Inflammatory macrophage treated with lipopolysaccharide for 4 hours (primary cell): ENCODE data around the gene IDE.
A peak's percentile ranks its signal among the peaks of the same experiment; 100 is the strongest.
"Not testable (repeated sequence)": the region's sequence is repeated elsewhere in the genome, so short reads cannot be mapped to it uniquely, and the experiment has no call there.

Experiments
- DNase-seq: peaks from one replicate; pipeline ENCODE4 v3.0.0-alpha.2; 2020

IDE gene

DNA sequence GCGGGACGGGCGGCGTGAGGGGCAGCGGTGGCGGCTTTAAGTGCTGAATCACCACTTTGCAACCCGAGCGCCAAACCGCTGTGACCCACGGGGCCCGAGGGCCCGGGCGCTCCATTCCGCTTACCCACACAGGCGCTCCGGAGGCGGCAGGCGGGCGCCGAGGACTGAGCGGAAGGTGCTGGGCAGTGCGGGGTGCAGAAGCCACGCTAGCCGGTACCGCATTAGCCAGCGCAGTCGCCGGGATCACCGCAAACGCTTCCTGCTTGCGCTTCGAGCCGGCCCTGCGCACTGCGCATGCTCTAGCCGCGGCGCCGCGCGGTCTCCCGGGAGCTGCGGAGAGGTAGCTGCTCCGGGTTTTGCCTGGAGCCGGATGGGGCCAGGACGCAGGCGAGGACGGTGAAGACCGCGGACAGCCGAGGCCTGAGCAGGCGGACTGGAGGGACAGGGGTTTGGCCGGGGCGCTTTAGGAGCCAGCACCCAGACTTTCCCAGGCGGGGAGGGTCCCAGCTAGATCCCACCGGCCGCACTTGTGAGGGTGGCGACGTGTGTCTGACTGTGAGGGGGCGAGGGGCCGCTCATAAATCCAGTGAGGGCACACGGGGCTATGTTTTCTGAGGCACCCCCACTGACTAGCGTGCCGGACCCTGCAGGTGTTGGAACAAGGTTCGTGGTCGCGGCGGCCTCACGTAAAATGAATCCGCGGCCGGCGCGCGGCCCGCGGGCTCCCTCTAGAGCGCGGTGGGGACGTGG is at the start of gene IDE:
IDE (minus strand) TSS at position 296 of the 750 bp plus-strand sequence; CDS start at position 222, 74 bp downstream.
- DNase-seq, result peak; percentile 88

DNA sequence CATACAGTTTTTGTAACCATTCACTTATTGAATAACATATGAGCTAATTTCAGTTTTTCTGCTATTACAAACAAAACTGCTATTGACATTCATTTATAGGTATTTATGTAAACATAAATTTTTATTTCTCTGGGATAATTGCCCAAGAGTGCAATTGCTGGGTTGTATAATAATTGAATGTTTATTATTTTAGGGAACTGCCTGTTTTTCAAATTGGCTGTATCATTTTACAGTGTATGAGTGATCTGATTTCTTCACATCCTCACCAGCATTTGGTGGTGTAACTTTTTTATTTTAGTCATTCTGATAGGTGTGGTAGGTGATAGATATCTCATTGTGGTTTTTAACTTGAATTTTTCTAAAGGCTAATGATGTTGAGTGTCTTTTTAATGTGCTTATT is 45.5 kb upstream of the IDE start:
- DNase-seq, result no peak

DNA sequence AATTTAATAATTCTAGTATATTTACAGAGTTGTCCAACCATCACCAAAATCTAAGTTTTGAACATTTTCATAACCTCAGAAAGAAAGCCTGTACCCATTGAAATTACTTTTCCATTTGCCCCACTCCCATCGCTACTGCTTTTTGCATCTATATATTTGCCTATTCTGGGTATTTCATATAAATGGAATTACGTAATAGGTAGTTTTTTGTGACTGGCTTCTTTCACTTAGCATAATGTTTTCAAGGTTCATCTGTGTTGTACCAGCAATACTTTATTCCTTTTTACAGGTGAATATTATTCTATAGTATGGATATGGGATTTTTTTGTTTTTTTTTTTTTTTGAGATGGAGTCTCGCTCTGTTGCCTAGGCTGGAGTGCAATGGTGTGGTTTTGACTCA is 41.6 kb upstream of the IDE start:
- DNase-seq, result no peak

DNA sequence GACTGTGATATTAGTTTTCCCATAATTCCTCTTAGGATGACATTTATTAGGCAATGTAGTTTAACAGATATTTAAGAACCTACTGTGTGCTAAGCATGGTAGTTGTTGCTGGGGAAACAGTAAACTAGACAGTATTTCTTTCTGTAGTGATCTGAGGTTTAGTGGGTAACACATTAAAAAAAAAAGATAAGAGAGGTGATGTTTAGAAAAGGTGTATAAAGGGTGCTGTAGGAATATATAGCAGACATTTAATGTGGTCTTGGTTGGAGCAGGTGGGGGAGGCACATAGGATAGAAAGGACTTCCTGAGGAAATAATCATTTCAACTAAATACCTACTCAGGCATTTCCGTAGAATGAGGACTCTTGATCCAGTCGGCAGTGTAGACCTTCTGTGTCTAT is 30.9 kb upstream of the IDE start:
- DNase-seq, result no peak

DNA sequence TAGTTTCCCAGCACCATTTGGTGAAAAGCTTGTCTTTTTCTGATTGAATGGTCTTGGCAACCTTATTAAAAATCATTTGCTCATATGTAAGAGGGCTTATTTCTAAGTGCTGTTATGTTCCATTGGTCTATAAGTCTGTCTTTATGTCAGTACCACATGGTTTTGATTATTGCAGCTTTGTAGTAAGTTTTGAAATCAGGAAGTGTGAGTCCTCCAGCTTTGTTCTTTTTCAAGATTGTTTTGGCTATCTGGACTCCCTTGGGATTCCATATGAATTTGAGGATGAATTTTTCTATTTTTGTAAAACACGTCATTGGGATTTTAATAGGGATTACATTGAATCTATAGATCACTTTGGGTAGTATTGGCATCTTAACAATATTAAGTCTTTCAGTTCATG is 24.4 kb upstream of the IDE start:
- peak; percentile 14 for DNase-seq

DNA sequence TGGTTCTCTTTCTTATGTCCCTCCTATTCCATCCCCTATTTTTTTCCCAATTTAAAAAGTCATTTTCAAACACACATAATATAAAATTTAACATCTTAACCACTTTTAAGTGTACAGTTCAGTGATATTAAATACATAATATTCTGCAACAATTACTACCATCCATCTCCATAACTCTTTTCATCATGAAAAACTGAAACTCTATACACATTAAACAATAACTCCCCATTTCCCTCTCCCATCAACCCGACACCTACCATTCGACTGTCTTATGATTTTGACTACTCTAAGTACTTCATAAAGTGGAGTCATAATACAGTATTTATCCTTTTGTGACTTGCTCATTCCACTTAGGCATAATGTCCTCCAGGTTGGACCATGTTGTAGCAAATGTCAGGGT is 21.6 kb upstream of the IDE start:
- DNase-seq, result no peak

DNA sequence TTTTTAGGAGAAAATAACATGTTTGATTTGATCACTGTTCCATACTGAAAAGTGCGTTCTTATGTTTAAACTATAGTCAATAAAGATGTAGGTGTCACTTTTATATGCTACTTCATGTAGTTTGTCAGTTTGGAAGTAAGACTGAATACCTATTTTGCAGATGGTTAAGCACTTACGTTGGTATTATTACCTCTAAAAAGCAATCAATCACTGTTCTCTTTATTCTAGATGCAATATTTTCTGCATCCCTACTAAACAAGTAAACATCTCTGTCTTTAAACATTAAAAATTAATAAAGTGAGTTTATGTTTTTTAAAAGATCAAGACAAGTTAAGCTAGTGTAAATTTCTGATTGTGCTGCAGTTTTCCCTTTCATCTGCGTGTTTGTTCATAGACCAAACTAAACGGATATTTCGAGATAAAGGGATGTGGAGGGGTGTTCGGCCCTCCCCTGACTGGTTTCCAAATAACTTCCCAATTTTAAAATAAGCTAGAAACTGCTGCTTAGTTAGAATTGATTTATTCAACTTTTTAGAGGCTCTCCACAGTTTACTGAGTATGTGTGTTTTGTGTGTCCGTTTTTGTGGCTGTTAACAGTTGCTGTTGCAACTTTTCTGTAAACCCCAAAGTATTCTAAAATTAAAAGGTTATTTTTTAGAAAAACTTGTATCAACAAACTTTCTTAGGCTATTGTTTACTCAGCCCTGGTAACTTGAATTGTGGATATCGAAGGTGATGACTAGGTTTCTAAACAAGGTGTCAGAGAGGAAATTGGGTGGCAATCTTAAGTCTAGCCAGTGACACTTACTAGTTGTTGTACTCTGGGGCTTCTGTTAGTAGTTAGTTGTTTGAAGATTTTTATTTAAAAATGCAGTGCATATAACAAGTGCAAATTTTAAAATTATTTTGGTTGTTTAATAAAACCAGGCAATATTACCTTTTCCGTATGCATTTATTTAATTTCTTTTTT is 20.0 kb upstream of the IDE start:
- DNase-seq, result peak; percentile 32

DNA sequence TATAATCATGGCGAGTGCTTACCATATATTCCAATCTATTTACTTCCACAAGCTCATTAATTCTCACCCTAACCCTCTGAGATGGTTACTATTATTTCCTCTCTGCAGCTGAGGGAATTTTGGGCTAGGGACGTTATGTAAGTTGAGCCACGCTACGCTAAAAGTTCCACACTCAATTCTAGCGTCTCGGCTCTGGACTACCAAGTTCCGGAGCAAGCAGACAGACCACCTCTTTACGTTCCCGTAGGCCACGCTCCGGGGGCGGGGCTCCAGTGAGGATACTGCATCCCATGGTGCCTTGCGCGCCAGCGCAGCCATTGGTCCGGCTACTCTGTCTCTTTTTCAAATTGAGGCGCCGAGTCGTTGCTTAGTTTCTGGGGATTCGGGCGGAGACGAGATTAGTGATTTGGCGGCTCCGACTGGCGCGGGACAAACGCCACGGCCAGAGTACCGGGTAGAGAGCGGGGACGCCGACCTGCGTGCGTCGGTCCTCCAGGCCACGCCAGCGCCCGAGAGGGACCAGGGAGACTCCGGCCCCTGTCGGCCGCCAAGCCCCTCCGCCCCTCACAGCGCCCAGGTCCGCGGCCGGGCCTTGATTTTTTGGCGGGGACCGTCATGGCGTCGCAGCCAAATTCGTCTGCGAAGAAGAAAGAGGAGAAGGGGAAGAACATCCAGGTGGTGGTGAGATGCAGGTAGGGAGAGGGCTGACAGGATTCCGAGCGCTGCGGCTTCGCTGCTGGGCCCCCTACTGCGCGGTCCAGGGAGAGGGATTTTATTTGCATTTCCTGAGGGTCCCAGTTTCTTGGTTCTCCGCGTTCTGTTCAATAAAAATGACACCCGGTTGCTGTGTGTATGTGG is 19.1 kb upstream of the IDE start, which contains the start of gene KIF11:
KIF11 (plus strand) TSS at position 370 of the 858 bp plus-strand sequence; CDS start at position 616, 246 bp downstream.
- peak; percentile 98 for DNase-seq

DNA sequence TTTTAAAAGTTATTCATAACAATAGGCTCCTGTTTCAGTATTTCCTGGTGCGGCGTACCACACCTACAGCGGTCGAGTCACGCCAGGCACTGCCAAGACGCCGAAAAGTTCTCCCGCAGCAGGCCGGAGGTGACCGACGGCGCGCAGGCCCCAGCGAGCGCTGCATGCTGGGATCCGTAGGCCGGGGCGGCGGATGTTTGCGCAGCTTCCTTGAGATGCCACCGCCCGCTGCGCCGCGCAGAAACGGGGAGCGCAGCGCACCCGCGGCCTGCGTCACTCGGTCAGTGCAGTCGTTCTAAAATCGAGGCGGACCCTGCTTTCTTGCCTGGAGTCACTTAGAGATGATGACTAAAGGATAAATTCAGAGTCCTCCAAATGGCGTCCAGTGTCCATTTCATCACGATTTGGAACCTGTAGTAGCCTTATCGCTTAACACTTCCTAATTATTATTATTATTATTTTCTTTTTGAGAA is 17.7 kb upstream of the IDE start:
- peak; percentile 93 for DNase-seq

DNA sequence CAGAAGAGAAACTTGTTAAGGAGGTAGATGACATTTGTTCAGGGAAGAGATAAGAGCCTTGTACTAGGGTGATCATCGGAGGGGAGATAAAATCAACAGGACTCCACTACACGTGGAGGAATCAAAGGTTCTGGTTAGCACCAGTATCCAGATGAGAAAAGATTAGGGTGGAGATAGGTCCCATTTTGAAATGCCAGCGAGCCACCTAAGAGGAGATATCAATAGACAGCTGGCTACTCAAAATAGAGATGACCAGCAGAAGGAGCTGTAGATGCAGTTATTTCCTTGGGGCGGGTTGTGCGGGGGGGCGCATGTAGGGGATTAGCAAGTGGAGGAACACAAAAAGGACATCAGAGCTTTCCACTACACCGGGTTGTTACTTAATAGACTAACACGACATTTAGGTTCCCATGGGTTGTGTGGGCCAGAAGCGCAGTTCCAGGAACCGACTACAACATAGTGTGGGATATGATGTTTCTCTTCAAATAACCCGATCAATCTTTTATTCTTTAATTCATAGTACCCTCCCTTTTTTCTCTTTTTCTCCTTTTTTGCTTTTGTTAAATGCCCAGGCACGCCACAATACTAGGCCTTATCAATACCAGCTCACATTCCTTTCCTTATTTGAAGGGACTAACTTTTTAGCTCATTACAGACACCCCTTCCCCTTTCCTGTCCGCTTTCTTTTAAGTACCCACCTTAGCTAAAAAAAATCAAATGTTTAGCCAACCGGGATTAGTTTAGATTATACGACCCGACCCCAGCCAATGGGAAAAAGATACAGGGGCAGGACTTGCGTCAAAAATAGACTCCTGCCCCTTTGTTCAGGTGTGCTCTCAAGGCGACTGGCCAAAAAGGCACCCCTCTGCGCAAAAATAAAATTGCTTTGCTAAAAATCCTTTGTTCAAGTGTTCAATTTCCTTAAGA is 17.0 kb upstream of the IDE start:
- DNase-seq, result peak; percentile 21

DNA sequence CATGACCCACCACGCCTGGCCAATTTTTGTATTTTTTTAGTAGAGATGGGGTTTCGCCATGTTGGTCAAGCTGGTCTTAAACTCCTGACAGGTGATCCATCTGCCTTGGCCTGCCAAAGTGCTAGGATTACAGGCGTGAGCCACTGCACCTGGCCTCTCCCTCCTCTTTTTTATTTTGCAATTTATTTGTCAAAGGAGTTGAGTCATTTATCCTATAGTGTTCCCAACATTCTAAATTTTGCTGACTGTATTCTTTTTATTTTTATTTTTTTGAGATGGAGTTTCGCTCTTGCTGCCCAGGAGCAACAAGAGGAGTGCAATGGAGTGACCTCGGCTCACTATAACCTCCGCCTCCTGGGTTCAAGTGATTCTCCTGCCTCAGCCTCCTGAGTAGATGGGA is 8.5 kb upstream of the IDE start:
- not testable (repeated sequence) for DNase-seq

DNA sequence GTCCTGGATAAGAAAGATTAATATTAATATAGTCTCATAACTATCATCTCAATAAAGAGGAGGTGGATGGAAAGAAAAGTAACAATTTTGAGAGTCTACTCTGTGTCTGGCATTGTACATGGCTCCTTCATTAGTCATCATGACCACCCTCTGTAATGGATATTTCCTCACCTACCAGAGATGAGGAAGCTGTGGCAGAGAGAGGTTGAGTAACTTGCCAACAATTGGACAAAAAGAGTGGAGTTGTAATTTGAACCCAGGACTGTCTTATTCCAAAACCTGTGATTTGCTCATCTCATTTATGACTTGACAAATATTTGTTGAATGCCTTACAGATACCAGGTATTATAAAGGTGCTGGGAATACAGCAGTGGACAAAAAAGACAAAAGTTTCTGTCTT is 2.1 kb upstream of the IDE start:
- DNase-seq, result peak; percentile 80

DNA sequence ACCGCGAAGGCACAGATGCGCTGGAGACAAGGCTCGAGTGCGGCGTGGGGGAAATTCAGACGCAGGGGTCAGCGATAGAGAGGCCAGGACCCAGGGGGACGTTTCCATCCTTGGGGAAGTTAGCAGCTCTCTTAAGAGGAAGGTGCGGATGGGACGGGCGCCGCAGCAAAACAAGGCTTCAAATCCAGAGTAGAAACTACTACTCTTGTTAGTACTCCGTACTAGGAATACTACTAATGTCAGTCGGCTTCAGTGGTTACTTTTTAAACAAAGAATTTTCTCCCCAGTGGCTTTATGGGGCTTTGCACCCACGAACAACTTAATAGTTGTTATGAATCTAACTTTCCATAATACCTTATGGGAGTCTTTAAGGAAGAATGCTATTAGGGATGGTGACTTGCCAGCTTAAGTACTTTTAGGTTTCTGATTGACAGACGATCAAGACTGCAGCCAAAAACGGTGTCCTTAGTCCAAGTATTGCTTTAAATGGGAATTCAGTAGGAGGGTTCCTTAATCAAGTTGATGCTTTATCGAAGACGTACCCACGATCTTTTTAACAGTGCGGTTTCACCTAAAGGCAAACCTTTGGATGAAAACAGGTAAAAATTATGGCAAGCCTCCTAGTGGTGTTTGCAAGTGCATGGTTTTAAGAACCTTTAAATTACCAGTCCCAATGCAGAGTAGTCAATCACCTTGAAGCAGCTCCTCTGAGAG is 812 bp upstream of the IDE start:
- DNase-seq, result peak; percentile 76

DNA sequence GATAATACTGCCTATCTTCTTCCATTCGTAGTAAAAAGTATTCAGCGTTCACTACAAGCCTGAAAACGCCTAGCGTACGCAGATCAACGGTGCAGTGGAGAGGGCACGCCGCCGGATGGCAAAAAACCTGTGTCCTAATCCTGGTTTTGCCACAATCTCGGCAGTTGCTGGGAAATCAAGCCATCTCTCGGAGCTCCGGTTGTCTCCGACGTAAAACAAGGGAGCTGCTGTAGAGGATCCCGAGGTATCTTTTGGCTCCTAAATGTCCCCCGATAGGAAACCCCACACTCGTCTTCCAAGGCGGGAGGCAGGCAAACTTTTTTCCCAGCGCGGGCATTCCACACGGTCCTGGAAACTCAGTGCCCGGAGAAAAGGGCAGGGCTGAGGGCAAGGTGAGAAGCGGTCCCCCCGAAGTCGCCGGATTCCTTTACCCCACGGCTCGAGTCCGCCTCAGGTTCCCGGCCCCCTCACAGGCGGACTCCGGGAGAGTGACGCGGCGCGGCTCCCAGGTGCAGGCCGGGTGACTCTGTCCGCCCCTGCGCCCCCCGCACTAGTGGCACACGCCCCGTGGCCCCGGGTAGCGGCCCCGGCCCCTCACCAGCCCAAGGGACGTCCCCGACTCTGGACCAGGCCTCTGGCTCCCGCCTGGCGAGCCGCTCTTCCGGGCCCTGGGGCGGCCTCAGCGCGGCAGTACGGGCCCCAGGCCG is 649 bp downstream of the IDE start:
- DNase-seq, result peak; percentile 50

DNA sequence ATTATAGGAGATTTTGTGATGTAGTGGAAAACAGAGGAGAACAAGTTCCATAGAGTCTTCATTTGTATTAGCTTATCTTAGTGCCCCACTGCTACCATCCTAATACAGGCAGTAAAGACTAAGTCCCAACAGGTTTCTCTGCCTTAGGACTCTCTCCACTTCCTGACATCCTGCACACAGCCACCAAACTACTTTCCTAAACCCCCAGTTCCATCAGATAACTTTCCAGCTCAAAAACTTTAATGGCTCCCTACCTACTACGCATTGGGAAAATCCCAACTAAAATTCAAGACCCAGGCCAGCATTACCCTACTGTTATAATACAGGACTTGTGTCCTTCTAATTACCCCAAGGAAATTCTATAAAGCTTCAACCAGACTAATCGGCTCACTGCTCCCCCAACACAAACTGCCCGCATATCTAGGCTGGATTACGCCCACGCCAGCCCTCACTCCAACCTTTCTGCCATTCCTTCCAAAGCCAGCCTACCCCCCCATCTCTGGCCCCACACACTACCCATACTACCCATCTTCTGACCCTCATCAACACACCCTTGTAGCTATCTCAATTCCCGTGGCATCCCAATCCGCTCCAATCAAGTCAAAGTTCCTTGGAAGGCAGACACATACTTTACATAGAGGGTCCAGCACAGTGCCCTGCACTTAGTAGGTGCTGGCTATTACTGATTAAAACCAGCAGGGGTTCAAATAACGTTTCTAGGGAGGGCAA is 1.4 kb downstream of the IDE start:
- no peak for DNase-seq

DNA sequence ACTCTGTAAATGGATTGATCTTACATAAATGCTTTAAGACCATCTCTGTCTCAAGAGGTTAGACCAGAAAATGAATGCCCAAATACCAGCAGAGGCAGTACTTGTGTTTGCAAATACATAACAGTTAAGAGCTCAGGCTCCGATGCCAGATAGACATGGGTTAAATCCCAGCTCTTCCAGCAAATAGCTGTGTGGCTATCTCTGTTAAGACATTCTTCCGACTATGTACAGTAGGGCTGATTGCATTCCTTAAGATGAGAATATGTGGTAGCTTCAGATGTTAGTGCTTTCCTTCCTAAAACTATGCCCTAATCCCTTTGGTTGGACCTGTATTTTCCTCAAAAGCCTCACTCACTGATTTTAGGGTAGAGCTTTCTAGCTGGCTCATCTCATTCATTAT is 2.2 kb downstream of the IDE start:
- DNase-seq, result no peak

DNA sequence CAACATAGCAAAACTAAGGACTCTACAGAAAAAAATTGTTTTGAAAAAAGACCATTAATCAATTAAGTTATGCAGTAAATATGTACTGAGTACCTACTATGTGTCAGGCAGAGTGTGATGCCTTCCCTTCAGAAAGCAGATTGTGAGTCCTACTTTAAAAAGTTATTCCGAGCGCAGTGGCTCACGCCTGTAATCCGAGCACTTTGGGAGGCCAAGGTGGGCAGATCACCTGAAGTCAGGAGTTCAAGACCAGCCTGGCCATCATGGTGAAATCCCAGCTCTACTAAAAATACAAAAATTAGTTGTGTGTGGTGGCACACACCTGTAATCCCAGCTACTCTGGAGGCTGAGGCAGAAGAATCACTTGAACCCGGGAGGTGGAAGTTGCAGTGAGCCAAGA is 4.2 kb downstream of the IDE start:
- not testable (repeated sequence) for DNase-seq

DNA sequence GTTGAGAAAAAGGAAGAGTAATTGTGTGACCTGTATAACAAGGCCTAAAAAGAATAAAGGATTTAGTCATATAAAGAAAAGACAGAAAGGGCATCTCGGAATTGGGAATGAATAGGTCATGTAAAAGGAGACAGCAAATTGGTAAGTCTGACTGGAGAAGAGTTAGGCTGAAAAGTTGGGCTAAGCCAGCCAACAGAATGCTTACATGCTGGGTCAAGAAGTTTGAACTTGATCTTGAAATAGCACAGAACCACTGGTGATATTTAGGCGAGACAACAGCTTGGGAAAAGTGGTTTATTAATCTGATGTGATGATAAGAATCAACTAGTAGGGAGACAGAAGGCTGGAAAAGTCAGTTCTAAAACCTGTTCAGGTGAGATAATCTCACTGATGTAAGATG is 4.8 kb downstream of the IDE start:
- DNase-seq, result no peak

DNA sequence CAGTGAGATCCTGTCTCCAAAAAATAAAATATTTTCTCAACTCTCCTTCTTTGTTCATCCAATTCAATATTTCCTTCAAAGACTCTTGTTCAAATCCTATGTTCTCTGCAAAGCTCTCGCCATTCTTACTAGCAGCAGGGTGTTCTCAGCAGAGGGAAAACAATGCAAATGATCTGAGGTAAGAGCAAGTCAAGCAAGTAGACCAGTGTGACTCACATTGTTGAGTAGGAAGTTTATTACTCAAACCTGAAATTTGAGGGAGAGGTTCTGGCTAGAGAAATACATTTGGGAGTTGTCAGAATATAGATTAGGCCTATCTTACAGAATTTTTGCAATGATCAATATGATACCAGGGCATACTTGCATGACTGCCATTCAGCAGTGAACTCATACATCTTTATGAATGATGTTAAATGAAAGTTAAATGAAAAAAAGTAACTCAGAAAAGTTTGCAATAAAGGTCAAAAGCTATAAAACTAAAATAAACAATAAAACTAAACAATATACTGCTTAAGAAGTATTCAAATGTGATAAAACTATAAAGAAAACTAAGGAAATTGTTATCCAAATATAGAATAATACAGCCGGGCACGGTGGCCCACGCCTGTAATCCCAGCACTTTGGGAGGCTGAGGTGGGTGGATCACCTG is 5.8 kb downstream of the IDE start:
- peak; percentile 60 for DNase-seq
